Pons (tissue), 1 donor: Measurements from ENCODE around the gene MST1.
A peak's percentile ranks its signal among the peaks of the same experiment; 100 is the strongest.

Experiments
- DNase-seq: peaks from one replicate; pipeline ENCODE4 v3.0.0-alpha.2; 2016; ENCODE audit warnings: low spot score

MST1 gene

DNA sequence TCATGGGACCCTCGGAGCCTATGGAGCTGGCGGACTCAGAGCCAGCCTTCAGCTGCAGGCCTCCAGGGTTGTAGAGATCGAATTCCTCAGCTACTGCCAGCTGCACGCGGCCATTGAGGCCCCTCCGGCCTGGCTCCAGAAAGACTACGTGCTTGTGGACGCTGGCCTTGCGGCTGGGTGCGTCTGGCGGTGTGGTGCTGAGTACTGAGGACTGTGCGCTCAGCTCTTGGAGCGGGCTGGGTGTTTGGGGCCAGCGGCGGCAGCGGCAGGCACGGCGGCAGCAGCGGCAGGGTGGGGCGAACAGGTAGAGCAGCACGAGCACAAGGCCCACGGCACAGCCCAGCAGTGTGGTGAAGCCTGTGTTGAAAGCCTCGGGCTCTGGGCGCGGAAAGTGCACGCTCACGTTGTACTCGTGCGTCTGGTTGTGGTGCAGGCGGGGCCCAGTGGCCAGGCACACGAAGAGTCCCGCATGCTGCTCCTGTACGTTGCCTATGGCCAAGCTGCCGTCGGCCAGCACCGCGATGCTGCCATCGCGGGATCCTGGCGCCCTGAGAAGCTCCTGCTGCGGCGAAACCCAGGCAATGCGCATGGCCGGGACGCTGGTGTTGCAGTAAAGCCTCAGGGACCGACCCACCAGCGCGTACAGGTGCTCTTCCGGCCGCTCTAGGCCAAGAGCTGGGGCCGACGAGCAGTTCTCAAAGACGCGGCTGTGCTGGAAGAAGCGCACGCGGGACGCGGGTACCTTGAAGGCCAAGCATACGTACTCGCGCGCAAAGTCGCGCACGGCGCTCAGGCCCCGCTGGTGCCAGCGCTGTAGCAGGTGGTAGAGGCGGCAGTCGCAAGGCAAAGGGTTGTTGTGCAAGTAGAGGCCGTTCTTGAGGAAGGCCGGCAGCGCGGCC is 28.9 kb upstream of the MST1 start:
- no peak for DNase-seq

DNA sequence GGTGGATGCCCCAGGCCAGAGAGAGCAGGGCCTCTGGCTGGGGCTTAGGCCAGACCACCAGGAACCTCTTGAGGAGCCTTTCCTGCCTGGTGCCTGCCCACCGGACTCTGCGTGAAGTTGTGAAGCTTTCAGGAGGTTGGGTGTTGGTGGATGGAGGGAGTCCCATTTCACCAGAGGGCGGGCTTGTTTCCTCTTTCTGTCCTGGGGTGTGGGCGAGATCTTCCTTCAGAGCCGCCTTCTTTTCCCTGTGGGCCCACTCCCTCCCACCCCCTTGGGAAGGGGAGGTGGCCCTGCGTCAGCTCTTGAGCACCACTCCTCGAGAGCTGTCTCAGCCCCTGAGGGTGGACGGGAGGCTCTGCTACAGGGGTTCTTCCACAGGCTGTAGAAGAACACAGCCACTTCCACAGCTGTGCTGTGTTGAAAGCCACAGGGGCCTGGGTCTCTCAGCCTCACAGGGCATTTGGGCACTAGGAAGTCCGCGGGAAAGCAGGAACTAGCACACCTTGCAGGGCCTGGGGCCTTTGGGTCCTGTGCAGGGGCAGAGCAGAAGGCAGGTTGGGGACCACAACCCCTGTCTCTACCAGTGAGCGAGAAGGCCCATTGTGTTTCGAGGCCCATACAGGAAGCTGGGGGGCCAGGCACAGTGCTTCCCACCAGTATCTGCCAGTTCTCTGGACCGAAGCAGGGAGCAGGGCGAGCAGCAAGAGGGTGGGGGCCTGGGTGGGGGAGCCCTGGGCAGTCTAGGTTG is 28.1 kb upstream of the MST1 start:
- DNase-seq, result no peak

DNA sequence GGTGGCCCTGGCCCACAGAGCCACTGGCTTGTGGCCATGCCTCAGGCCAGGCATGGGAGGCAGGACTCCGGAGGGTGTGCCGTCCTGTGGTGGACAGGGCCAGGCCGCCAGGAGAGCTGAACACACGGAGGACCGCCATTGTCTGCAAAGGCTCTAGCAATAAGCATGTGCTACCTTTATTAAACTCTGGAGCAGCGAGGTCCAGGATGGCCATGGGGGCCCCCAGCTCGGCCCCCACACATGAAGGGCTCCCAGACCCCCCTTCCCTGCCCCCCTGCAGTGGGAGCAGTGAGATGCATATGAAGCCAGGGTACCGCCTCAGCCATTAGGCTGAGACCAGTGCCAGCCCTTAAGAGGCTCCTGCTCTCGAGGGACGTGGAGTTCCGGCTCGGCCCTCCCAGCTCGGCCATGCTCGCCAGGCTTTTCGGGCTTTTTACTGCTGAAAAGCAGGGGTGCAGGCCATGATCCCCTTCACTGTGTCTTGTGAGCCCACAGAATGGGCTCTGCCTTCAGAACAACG is 27.5 kb upstream of the MST1 start:
- no peak for DNase-seq

DNA sequence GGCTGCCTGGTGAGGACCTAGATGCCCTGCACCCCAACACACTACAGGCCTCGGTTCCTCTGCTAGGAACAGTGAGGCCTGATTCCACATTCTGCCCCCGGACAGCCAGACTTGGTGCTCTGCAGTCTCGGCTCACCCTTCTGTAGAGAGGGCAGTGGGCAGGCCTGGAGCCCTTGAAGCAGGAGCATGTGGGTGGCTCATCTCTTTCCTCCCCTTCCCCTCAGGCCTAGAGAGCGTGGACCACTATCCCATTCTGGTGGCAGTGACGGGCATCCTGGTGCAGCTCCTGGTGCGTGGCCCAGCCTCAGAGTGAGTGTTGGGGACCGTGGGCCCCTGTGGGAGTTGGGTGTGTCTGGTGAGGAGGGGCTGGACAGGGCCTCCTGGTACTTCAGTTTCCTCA is 26.9 kb upstream of the MST1 start:
- no peak for DNase-seq

DNA sequence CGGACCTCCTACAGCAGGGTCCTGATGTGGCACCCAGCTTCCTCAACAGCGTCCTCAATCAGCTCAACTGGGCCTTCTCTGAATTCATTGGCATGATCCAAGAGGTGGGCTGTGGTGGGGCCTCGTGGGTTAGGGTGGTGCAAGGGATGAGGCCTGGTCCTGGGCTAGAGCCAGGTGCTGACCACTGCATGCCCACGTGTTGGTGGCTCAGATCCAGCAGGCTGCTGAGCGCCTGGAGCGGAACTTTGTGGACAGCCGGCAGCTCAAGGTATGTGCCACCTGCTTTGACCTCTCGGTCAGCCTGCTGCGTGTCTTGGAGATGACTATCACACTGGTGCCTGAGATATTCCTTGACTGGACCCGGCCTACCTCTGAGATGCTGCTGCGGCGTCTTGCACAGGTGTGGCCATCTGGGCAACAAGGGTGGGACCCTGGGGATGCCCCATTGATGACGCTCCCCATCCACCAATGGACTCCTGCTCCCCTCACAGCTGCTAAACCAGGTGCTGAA is 26.4 kb upstream of the MST1 start:
- no peak for DNase-seq

DNA sequence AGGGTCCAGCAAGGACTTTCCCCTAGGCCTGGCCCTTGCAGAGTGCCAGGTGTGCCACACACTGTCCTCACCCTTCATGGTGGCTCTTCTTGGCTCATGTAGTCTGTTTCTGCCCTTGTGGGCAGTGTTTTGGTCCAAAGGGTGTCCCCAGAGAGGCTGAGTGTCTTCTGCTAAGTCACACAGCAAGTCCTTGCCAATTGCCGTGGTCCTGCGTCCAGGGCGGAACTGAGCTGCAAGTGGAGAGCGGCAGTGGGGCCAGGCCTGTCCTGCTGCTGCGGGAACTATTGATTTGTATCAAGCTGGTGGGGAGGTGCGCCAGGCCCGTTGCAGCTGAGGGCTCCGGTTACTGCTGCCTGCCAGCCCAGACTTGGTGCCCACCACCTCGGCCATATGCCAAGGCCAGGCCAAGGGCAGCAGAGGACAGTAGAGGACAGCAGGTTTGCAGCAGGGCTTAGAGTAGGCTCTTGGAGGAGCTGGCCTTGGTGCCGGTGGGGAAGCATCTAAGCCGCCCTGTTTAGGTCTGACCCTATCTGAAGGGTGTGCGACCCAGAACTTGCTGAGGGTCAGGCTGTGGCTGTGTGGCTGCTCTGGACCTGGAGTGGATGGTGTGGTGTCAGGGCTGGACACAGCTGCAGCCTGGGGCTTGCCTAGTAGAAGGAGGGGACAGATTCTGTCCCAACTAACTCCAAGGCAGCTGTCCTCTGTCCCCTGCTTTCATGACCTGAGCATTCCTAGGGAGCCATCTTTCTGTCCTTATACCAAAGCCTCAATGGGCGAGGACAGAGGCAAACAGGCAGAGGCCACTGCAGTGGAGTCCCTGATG is 25.7 kb upstream of the MST1 start:
- DNase-seq, result no peak

DNA sequence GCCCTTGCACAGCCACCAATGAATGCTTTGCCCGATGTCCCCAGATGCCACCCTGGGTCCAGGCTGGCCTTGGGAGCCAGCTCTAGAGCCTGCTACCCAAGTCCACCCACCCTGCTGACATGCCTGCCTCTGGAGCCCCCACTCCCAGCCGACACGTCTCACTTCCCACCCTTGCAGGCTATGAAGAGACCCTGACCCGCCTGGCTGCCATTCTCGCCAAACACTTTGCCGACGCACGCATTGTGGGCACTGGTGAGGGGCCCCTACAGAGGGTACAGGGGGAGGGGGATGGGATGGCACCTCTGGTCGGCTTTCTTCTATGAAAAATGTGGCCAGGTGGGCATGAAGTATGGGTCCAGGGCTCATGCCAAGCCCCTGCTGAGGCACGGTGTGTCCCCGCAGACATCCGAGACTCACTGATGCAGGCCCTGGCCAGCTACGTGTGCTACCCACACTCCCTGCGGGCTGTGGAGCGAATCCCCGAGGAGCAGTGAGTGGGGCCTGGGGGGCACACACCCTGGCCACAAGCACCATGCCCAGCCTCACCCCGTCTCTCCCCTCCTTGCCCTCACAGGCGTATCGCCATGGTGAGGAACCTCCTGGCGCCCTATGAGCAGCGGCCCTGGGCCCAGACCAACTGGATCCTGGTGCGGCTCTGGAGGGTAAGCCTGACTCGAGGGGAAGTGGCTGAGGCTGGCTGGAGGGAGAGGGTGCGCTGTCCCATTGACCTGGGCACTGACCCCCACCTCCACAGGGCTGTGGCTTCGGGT is 24.2 kb upstream of the MST1 start:
- no peak for DNase-seq

DNA sequence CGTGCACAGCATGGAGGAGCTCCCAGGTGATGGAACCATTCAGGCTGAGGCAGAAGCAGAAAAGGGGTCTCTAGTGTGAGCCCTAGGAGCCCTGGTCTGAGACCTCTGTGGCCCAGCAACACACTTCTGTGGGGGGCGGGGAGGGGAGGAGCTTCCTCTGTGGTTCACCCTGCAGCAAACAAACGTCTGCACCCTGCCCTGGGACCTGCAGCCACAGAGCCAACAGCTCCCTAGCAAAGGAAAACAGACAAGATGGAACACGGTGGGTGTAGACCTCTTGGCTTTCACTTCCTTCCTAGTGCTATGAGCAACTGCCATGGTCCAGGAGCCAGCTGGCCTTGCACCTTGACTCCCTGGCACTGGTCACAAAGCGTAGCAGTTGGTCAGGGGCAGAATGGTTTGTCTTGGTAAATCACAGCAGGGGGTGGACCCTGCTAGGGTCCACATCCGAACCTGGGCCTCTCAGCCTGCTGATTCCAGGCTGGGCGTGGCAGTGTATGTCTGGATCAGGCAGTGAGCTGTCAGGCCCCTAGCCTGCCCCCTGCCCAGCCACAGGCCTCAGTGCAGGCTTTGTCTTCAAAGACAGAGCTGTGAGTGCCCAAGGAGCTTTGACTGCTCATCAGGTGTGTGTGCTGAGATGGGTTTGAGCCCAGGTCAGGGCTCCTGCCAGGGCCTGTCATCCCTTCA is 23.5 kb upstream of the MST1 start:
- no peak for DNase-seq

DNA sequence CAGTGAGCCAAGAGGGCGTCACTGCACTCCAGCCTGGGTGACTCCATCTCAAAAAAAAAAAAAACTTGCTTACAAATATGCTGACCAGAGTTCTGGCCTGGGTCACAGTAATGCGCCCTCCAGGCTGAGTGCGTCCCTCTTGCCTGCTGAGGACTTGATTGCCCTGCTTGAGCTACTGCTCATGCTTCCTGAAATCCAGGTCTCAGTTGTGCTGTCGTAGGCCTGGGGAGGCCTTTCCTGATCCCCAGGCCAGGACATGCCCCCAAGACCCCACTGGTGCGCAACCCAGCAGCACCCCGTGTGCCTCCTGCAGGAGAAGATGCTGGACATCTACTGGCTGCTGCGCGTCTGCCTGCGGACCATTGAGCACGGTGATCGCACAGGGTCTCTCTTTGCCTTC is 22.9 kb upstream of the MST1 start:
- DNase-seq, result no peak

DNA sequence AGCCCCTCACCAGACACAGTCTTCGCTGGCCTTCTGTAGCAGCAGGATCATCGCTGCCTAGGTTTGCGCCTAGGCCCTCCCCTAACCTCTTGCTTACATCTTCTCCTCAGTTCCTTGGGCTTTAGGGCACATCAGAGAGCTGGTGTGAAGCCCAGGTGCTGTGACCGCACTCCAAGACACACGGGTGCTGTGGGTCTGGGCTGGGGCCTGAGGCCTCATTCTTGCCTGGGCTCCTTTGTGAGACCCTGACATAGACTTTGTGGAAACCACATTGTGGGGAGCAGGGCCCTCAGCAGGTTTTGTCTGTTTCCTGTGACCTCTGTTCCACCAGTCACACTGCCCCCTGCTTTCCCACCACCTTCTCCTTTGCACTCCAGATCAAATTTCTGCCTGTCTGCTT is 22.2 kb upstream of the MST1 start:
- no peak for DNase-seq

DNA sequence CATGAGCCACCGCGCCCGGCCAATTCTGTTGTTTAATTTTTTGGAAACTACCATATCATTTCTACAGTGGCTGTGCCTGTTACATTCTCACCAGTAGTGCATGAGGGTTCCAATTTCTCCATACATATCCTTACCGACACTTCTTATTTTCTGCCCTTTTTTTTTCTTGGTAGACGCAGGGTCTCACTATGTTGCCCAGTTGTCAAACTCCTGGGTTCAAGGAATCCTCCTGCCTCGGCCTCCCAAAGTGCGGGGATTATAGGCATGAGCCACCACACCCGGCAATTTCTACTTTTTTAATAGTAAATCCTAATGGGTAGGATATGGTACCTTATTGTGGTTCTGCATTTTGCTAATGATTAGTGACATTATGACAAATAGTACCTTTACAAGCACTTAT is 20.6 kb upstream of the MST1 start:
- DNase-seq, result no peak

DNA sequence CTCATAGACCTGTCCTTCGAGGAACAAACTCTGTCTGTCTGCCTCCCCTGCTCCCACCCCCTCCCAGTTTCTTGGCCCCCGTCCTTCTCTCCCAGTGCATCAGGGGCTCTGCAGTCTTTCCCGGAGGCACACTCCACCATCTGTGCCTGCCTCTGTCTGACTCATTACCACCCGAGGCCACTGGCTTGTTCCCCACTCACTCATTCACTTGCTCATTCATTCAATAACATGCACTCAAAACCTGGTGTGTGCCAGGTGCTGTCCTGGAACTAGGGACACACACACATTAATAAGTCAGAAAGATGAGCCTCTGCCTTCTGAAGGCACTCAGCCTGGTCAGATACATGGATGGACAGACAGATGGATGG is 17.8 kb upstream of the MST1 start:
- DNase-seq, result no peak

DNA sequence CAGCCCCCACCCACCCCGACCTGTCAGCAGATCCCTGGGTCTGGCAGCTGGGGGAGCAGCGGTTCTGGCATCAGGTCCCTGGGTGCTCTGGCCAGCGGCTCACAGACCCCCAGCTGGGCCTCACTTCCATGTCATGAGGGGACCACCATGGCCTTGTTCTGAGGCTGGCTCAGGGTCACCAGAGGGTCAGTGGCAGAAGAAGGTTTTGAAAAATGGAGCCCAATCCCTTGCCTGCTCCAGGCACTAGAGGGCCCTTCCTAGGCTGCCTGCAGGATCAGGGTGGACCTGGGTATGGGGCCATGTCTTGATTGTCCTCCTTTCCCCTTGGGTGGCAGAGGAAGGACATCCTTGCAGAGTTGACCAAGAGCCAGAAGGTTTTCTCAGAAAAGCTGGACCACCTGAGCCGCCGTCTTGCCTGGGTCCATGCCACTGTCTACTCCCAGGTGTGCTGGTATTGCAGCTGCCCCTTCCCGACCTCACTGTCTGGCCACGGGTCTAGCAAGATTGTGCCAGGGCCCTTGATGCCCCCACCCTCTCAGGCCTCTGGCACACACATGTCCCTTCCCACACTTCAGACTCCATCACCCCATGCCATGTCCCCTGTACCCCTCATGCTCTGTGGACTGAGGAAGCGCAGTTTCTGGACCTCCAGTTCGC is 17.3 kb upstream of the MST1 start:
- DNase-seq, result no peak

DNA sequence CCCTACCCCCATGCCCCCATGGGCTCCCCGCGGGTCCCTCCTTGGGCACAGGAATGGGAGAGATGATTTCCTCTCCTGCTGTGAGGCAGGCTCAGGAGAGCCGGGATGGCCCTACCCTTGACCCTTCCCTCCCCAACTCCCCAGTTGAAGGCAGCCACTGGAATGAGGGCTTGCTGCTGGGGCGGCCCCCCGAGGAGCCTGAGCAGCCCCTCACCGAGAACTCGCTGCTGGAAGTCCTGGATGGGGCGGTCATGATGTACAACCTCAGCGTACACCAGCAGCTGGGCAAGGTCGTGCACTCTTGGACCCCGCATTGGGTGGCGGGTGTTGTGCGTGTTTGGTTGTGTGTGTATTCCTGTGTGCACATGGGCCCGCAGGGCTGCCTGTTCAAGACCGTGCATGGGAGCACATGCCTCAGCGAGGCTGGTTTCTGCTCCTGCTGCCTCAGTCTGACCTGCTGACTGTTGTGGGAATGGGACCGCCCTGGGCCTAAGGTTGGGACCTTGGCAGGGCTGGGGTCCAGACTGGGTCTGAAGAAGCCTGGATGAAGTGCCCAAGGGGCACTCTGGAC is 16.2 kb upstream of the MST1 start:
- no peak for DNase-seq

DNA sequence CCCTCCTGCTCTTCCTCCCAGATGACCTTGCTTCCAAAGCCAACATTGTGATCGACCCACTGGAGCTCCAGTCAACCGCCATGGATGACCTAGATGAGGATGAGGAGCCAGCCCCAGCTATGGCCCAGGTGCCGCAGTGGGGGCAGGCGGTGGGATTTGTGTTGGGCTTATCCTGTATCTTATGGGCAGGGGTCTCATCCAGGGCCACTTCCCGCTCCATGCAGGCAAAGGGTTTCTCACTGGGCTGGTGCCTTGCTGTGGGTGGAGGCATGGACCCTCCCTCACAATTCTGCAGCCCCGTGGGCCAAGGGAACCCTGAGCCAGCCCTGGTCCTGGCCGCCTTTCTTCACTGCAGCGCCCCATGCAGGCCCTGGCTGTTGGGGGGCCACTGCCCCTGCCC is 15.4 kb upstream of the MST1 start:
- DNase-seq, result no peak

DNA sequence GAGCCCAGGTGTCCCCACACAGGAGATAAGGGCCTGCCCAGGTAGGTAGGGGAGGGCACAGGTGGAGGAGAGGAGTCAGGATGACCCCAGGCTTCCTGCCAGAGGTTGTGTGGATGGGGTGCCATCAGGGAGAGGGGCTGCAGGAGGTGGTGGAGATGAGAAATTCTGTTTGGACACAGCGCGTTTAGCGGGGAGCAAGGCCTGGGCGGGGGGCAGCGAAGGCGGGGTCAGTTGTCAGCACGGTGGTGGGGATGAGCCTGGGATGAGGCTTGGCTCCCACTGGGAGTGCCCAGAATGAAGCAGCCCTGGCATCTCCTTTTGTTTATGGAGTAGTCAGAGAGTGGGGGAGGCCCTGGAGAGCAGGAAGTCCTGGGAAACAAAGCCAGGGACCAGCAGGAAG is 14.7 kb upstream of the MST1 start:
- DNase-seq, result no peak

DNA sequence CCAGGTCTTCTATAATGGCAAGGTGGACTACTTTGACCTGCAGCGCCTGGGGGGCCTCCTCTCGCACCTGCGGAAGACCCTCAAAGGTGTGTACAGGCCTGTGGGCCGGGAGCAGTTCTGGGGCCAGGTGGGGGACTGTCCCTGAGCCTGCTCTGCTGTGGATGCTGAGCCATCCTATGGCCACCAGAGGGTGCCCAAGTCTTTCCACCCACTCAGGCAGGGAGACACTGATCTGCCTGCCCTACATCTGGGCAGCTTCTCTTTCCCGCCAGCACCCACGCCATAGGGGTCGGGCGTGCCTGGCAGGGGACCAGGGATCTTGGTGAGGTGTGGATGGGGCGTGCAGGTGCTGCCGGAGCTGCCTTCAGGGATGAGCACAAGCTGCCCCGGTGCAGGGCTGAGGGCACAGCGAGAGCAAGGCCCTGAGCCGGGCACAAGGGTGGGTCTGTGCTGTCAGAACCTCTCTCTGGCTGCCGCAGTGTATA is 14.2 kb upstream of the MST1 start:
- peak; percentile 67 for DNase-seq

DNA sequence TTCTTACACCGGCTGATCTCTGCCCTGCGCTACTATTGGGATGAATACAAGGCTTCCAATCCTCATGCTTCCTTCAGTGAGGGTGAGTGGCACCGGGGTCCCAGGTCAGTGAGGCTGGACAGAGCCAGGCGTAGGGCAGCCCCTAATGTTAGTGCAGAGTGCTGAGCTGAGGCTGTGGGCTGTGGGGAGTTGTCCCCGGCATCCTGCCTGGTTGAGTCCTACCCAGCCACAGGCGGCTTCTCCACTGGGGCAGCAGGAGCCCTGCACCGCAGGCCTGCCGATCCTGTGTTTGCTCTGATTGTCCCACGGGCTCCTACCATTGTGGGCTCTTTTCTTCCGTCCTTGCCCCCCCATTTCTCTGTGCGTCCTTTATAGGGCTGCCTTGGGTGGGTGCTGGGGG is 13.4 kb upstream of the MST1 start:
- DNase-seq, result no peak

DNA sequence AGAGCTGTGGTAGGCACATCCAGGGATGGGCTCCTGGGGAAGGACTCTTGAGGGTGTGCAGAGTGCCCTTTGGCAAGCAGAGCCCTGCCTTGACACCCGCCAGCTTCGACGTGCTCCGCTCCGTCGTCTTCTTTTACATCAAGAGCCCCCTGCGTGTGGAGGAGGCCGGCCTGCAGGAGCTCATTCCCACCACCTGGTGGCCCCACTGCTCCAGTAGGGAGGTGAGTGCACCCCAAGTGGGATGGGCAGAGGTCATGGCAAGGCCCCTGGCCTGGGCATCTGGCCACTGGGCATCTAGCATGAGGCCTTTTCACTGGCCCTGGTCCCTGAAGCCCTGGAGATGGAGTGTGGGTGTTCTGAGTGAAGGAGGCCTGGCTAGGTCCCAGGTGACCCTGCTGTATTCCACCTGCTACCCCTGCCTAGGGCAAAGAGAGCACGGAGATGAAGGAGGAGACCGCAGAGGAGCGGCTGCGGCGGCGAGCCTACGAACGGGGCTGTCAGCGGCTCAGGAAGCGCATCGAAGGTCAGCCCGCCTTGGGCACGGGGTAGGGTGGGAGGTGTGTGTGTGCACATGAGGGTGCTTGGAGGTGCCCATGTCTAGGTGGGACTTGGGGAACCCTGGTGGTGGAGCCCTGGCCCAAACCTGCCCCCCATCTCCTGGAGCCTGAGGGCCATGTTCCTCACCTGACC is 12.3 kb upstream of the MST1 start:
- no peak for DNase-seq
